Measurements from ENCODE around the gene CRYL1. TPM values are rescaled to one million over a fixed set of nuclear protein-coding genes. Genes with fewer than 3 reads are reported as not detected.
A peak's percentile ranks its signal among the peaks of the same experiment; 100 is the strongest.

The CRYL1 gene
- total RNA-seq, 1 experiment from 2014 or later: 26.5 TPM

DNA sequence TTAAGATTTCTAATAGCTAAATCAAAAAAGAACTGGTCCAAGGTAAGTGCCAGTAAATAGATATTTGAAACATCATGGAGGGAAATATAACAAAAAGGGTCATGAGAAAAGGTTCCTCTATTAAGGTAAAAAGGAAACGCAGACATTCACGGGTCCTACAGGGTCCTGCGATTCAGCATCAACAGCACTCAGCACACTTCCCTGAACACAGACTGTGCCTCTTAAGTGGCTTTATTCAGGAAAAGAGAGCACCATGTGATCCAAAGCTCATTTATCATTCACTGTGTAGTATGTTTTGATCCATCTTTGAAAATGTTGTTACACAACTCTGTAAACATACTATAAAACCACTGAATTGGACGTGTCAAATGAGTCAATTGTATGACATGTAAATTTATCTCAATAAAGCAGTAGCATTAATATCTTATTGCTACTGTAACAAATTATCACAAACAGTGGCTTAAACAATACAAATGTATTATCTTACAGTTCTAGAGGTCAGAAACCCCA is 33.7 kb downstream of the CRYL1 start (continued):
- TF ChIP-seq, protein P1, sequence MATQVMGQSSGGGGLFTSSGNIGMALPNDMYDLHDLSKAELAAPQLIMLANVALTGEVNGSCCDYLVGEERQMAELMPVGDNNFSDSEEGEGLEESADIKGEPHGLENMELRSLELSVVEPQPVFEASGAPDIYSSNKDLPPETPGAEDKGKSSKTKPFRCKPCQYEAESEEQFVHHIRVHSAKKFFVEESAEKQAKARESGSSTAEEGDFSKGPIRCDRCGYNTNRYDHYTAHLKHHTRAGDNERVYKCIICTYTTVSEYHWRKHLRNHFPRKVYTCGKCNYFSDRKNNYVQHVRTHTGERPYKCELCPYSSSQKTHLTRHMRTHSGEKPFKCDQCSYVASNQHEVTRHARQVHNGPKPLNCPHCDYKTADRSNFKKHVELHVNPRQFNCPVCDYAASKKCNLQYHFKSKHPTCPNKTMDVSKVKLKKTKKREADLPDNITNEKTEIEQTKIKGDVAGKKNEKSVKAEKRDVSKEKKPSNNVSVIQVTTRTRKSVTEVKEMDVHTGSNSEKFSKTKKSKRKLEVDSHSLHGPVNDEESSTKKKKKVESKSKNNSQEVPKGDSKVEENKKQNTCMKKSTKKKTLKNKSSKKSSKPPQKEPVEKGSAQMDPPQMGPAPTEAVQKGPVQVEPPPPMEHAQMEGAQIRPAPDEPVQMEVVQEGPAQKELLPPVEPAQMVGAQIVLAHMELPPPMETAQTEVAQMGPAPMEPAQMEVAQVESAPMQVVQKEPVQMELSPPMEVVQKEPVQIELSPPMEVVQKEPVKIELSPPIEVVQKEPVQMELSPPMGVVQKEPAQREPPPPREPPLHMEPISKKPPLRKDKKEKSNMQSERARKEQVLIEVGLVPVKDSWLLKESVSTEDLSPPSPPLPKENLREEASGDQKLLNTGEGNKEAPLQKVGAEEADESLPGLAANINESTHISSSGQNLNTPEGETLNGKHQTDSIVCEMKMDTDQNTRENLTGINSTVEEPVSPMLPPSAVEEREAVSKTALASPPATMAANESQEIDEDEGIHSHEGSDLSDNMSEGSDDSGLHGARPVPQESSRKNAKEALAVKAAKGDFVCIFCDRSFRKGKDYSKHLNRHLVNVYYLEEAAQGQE (IDR thresholded peaks at IDR 0.05; ENCODE audit: low read depth): no peak
- TF ChIP-seq EZH2phosphoT487 (IDR thresholded peaks at IDR 0.05; ENCODE audit: borderline replicate concordance): no peak

DNA sequence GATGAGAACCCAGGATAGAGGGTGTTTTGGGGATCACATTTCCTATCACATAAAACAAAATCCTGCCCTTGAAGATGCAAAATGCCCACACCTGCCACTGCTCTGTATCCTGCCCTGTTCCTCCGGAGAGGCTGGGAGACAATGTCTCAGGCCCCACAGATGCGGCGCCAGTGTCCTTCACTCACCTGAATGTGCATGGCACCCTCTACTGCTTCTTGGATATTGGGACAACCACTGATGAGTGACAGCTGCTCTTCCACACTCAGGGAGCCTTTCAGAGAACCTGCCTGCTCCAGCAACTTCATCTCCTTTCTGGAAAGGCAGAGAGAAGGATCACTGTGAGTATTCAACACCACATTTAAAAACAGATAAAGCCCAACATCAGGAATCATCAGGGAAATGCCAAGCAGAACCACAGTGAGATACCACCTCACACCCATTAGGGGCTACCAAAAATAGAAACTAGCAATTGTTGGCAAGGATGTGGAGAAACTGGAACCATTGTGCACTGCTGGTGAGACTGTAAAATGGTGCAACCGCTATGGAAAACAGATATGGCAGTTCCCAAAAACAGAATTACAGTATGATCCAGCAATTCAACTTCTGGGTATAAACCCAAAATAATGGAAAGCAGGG is 36.4 kb downstream of the CRYL1 start:
- no peak overlapping the region for H2AFZ ChIP-seq (ENCODE audit: low read depth, low read length, poor library complexity, severe bottlenecking)
- H3K4me2 ChIP-seq (ENCODE audit: low read length): no peak overlapping the region
- ChIA-PET POLR2A (no interaction called here), CTCF (interaction anchor here (1.0 to 4.7 kb wide), 5 partner anchors 288 to 340 kb away, joined by 3 to 38 read pairs (median 4); no protein-coding TSS in a partner anchor), RAD21 (ENCODE audit: low non-redundant PET in 1 of 2, low total read pairs in 2 of 2, uncharacterized antibody in 2 of 2, unreplicated experiment in 2 of 2) (interaction anchor here (1.0 to 1.6 kb wide), 2 partner anchors 292 kb away, joined by 5 to 6 read pairs; no protein-coding TSS in a partner anchor)
- H3K27me3 ChIP-seq (ENCODE audit: insufficient read depth, low read length): no peaks in the 10 kb centered on the region
- TF ChIP-seq POLR2AphosphoS5 (IDR thresholded peaks at IDR 0.05; ENCODE audit: low read depth, low read length) (no peak), FOSL1 (IDR thresholded peaks at IDR 0.05; ENCODE audit: low read depth) (no peak), RAD21 (IDR thresholded peaks at IDR 0.05; ENCODE audit: low read depth) (peak; percentile 92)
- TF ChIP-seq, protein P2, sequence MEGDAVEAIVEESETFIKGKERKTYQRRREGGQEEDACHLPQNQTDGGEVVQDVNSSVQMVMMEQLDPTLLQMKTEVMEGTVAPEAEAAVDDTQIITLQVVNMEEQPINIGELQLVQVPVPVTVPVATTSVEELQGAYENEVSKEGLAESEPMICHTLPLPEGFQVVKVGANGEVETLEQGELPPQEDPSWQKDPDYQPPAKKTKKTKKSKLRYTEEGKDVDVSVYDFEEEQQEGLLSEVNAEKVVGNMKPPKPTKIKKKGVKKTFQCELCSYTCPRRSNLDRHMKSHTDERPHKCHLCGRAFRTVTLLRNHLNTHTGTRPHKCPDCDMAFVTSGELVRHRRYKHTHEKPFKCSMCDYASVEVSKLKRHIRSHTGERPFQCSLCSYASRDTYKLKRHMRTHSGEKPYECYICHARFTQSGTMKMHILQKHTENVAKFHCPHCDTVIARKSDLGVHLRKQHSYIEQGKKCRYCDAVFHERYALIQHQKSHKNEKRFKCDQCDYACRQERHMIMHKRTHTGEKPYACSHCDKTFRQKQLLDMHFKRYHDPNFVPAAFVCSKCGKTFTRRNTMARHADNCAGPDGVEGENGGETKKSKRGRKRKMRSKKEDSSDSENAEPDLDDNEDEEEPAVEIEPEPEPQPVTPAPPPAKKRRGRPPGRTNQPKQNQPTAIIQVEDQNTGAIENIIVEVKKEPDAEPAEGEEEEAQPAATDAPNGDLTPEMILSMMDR (IDR thresholded peaks at IDR 0.05 in 2 of 3, conservative IDR thresholded peaks at IDR 0.05 in 1 of 3; ENCODE audit: borderline replicate concordance in 1 of 3, insufficient read depth in 1 of 3, low read depth in 2 of 3, low read length in 2 of 3): peak; percentile 59 to 86 (median 67)
- intact Hi-C loops (cut with micrococcal nuclease): loop anchor here (1.0 kb wide), 2 partner anchors 292 to 307 kb away; no protein-coding TSS in a partner anchor
- no peaks in the 10 kb centered on the region for H3K79me2 ChIP-seq (ENCODE audit: insufficient read depth, low read length)
- DNase-seq (ENCODE audit: low read depth, low spot score) (peak; percentile 49), ATAC-seq (peak; percentile 96)
- no peak overlapping the region for H3K9ac ChIP-seq (ENCODE audit: low read length)
- BruUV-seq (replicated peaks): no TSS peak
- H3K4me1 ChIP-seq (ENCODE audit: control insufficient read depth in 1 of 2, insufficient read depth in 2 of 2, low read length in 2 of 2): no peaks in the 10 kb centered on the region
- no peak overlapping the region for H3K4me3 ChIP-seq (replicated peaks in 1 of 2; ENCODE audit: low read depth in 1 of 2, low read length in 2 of 2)
- no peaks in the 10 kb centered on the region for H3K36me3 ChIP-seq (ENCODE audit: control insufficient read depth in 1 of 2, insufficient read depth in 2 of 2, low read length in 2 of 2)
- H3K9me3 ChIP-seq (ENCODE audit: control insufficient read depth in 1 of 2, insufficient read depth in 1 of 2, low read depth in 1 of 2, low read length in 2 of 2): no peaks in the 10 kb centered on the region
- no peaks in the 10 kb centered on the region for H3K9me2 ChIP-seq (ENCODE audit: insufficient read depth)
- no peaks in the 10 kb centered on the region for H4K20me1 ChIP-seq (ENCODE audit: insufficient read depth)
- H3K27ac ChIP-seq (ENCODE audit: low read depth, low read length): no peak overlapping the region

All from HCT116 (cell line).